ENCODE results near the gene SLC2A11. TPM values are rescaled to one million over a fixed set of nuclear protein-coding genes. Genes with fewer than 3 reads are reported as not detected.

Gene SLC2A11
- total and polyA plus RNA-seq, 9 of the 15 experiments (the other 6 are each of a cell fraction or from before 2014, with no cell fraction given), result 0.44 to 2.7 (median 2.1) TPM

- Histone ChIP-seq H3K9me1 (ENCODE audit: control insufficient read depth, insufficient read depth, low read length) (no peaks in the 10 kb centered on the region), H3K27ac (ENCODE audit: extremely low read depth, low read depth, low read length) (no peak overlapping the region), H3K79me2 (ENCODE audit: control insufficient read depth, insufficient read depth, low read length) (no peaks in the 10 kb centered on the region), H3K27me3 (ENCODE audit: control insufficient read depth in 2 of 2, insufficient read depth in 2 of 2, low read length in 2 of 2) (no peaks in the 10 kb centered on the region; a peak in 1 of 5 replicates), H3K9me3 (replicated peaks; ENCODE audit: control insufficient read depth, insufficient read depth, low read depth, low read length) (no peaks in the 10 kb centered on the region), H3K9ac (ENCODE audit: insufficient read depth in 1 of 2, low read depth in 2 of 2, low read length in 2 of 2) (no peak overlapping the region; a peak in 1 of 4 replicates), H3K4me1 (replicated peaks in 1 of 2; ENCODE audit: control insufficient read depth in 2 of 2, insufficient read depth in 2 of 2, low read length in 2 of 2) (peaks cover 3 to 20% of the 10 kb centered on the region in 2 experiments; a peak in 3 of 5 replicates), H4K20me1 (replicated peaks; ENCODE audit: control insufficient read depth, insufficient read depth, low read length) (no peaks in the 10 kb centered on the region), H3K36me3 (ENCODE audit: control insufficient read depth, insufficient read depth, low read length) (no peaks in the 10 kb centered on the region), H3K4me2 (ENCODE audit: insufficient read depth, low read length) (no peak overlapping the region), H3K4me3 (no peak overlapping the region), H2AFZ (ENCODE audit: low read depth, low read length) (no peak overlapping the region)
- intact Hi-C loops (cut with micrococcal nuclease) (loop anchor here (5.0 kb wide), 3 partner anchors 81 to 311 kb away; partner anchors contain the start of gene CHCHD10), in situ Hi-C loops (cut with MboI) (loop anchor here (10.0 kb wide), 1 partner anchor 223 kb away; no protein-coding TSS in a partner anchor)
- ChIA-PET CTCF (ENCODE audit: low intra/inter-chr PET ratio) (interaction anchor here (0.6 to 1.8 kb wide), 4 partner anchors 75 to 306 kb away, joined by 5 to 17 read pairs (median 10); partner anchors contain the start of gene CHCHD10), POLR2A (no interaction called here)
- no peak for ATAC-seq
- no peak for FAIRE-seq
- DNase-seq (ENCODE audit: extremely low read depth in 1 of 4, low spot score in 3 of 4), result no peak
- 72% methylated on average over 12 of the region's 24 CpGs for WGBS (ENCODE audit: insufficient coverage, low coverage, missing lambda C conversion rate)
- no TSS peak for BruUV-seq (replicated peaks)
- TF ChIP-seq ZNF197 (CRISPR knock-in tag; IDR thresholded peaks at IDR 0.05; ENCODE audit: low read depth), result no peak
- no peak for TF ChIP-seq ASH1L (IDR thresholded peaks at IDR 0.05; ENCODE audit: borderline replicate concordance, low read depth, partially characterized antibody)
- TF ChIP-seq NFIX (CRISPR knock-in tag; IDR thresholded peaks at IDR 0.05; ENCODE audit: low read depth), result no peak
- no peak for TF ChIP-seq CBX2 (IDR thresholded peaks at IDR 0.05; ENCODE audit: insufficient read depth, low read length, poor library complexity, severe bottlenecking)
- no peak for TF ChIP-seq CHCHD3 (CRISPR knock-in tag; IDR thresholded peaks at IDR 0.05)
- no peak for TF ChIP-seq PATZ1 (CRISPR knock-in tag; IDR thresholded peaks at IDR 0.05; ENCODE audit: borderline replicate concordance)
- TF ChIP-seq NBN (IDR thresholded peaks at IDR 0.05; ENCODE audit: low read depth), result no peak
- no peak for TF ChIP-seq ETV6 (IDR thresholded peaks at IDR 0.05; ENCODE audit: borderline replicate concordance in 1 of 2, low read depth in 2 of 2, low read length in 1 of 2)
- TF ChIP-seq ETV6 (CRISPR knock-in tag; IDR thresholded peaks at IDR 0.05; ENCODE audit: borderline replicate concordance), result no peak
- no peak for TF ChIP-seq WHSC1 (IDR thresholded peaks at IDR 0.05; ENCODE audit: low read length)
- no peak for TF ChIP-seq PPARD (CRISPR knock-in tag; IDR thresholded peaks at IDR 0.05)
- no peak for TF ChIP-seq MTA1 (IDR thresholded peaks at IDR 0.05; ENCODE audit: borderline replicate concordance)
- no peak for TF ChIP-seq OTX1 (CRISPR knock-in tag; IDR thresholded peaks at IDR 0.05)
- TF ChIP-seq SRSF7 (optimal IDR thresholded peaks at IDR 0.05; ENCODE audit: low read depth, low read length), result no peak
- TF ChIP-seq ZKSCAN1 (IDR thresholded peaks at IDR 0.05; ENCODE audit: low read depth, low read length), result no peak
- no peak for TF ChIP-seq XRCC4 (IDR thresholded peaks at IDR 0.05; ENCODE audit: extremely low read depth, insufficient read depth, insufficient read length)
- no peak for TF ChIP-seq KLF10 (CRISPR knock-in tag; IDR thresholded peaks at IDR 0.05)
- no peak for TF ChIP-seq ZBTB17 (CRISPR knock-in tag; IDR thresholded peaks at IDR 0.05)
- no peak for TF ChIP-seq PRMT5 (CRISPR knock-in tag; IDR thresholded peaks at IDR 0.05)
Measured at GRCh38 chr22:23847991-23848864, 9.4 kb upstream of the SLC2A11 start.
